ENCODE data around the gene MACROD2. TPM values are rescaled to one million over a fixed set of nuclear protein-coding genes. Genes with fewer than 3 reads are reported as not detected.

The MACROD2 gene
- total and polyA plus RNA-seq, 2 of the 4 experiments (the other 2 are of a cell fraction): not detected

DNA sequence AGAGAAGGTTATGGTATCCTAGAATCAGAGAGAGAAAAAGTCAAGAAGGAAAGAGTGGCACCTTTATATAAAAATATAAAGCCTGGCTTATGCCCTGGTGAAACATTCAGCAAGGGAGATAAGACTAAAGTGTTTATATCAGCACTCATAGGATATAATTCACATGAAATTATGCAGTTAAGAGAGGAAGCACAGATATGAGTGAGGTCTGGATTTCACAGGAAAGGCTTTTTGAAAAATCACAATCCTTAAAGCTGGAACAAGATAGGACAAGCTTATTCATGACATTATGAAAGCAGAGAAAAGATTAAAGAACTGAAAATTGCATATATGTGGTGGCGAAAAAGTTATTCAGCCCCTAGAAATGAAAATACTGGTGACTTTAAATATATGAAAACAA lies 523.3 kb downstream of the MACROD2 start:
- Histone ChIP-seq H3K4me2 (ENCODE audit: low read depth, low read length) (no peak overlapping the region), H3K9ac (ENCODE audit: low read depth, low read length) (no peak overlapping the region), H3K4ac (ENCODE audit: low read depth, low read length) (no peak overlapping the region), H3K79me1 (ENCODE audit: low read depth in 1 of 2, low read length in 2 of 2) (no peaks in the 10 kb centered on the region), H3K56ac (ENCODE audit: extremely low read depth, insufficient read depth, low read length) (no peak overlapping the region), H3K4me1 (ENCODE audit: control insufficient read depth, insufficient read depth, low read length) (peaks cover 5% of the 10 kb centered on the region; the same call in 1 of the 2 replicates), H3K36me3 (ENCODE audit: control insufficient read depth, insufficient read depth, low read length) (no peaks in the 10 kb centered on the region), H2AFZ (replicated peaks; ENCODE audit: low read length, poor library complexity) (no peak overlapping the region), H3K23ac (ENCODE audit: low read depth, low read length) (no peak overlapping the region), H3K4me3 (ENCODE audit: insufficient read depth, low read depth, low read length) (no peak overlapping the region), H2BK15ac (ENCODE audit: low read depth, low read length) (no peak overlapping the region), H2AK5ac (ENCODE audit: low read depth, low read length) (no peak overlapping the region), H2BK120ac (ENCODE audit: low read depth, low read length) (no peak overlapping the region), H3K9me3 (ENCODE audit: control insufficient read depth, insufficient read depth, low read length) (no peaks in the 10 kb centered on the region), H3K27me3 (ENCODE audit: control insufficient read depth, insufficient read depth, low read length) (no peaks in the 10 kb centered on the region), H3K27ac (ENCODE audit: insufficient read depth, low read length) (no peak overlapping the region), H4K5ac (ENCODE audit: low read depth, low read length) (no peak overlapping the region), H3K14ac (replicated peaks; ENCODE audit: low read depth, low read length) (no peak overlapping the region), H4K20me1 (ENCODE audit: insufficient read depth, low read length) (no peaks in the 10 kb centered on the region), H3K18ac (ENCODE audit: low read depth, low read length) (no peak overlapping the region), H2BK5ac (ENCODE audit: low read depth, low read length, poor library complexity, severe bottlenecking) (no peak overlapping the region), H2BK20ac (ENCODE audit: low read depth, low read length) (no peak overlapping the region), H3K9me1 (ENCODE audit: insufficient read depth, low read length) (no peaks in the 10 kb centered on the region), H4K8ac (ENCODE audit: low read depth in 2 of 2, low read length in 2 of 2) (no peak overlapping the region), H2AK9ac (replicated peaks; ENCODE audit: low read depth, low read length, poor library complexity) (no peak overlapping the region), H4K91ac (ENCODE audit: insufficient read depth, low read depth, low read length) (no peak overlapping the region)
- no CpG with 5 or more reads among the region's 1 CpG for WGBS, 2 experiments (ENCODE audit: extremely low coverage in 2 of 2, insufficient read length in 1 of 2)
- TF ChIP-seq BHLHE40 (IDR thresholded peaks at IDR 0.05; ENCODE audit: low read depth, low read length) (no peak), RAD21 (IDR thresholded peaks at IDR 0.05; ENCODE audit: low read length) (no peak), FOS (IDR thresholded peaks at IDR 0.05; ENCODE audit: low read depth, low read length) (no peak)
- CTCF ChIA-PET: interaction anchor here (0.6 kb wide), 1 partner anchor 121 kb away, joined by 3 read pairs; no protein-coding TSS in a partner anchor
- intact Hi-C loops (cut with micrococcal nuclease): no loop called here
- DNase-seq (no peak), ATAC-seq (ENCODE audit: low read depth) (no peak)
- in situ Hi-C loops (cut with MboI; ENCODE audit: low sequenced_read_pairs): no loop called here
- POLR2A ChIA-PET (ENCODE audit: unreplicated experiment): no interaction called here
- dilution Hi-C loops (cut with HindIII; ENCODE audit: low sequenced_read_pairs, unreplicated experiment): no loop called here
- BruUV-seq (replicated peaks): no TSS peak

All from IMR-90 (cell line).